ENCODE results near the gene BNC2. TPM values are rescaled to one million over a fixed set of nuclear protein-coding genes. Genes with fewer than 3 reads are reported as not detected.
A peak's percentile ranks its signal among the peaks of the same experiment; 100 is the strongest.

BNC2 gene
- total RNA-seq, 1 experiment from 2014 or later, result 2.7 TPM

DNA sequence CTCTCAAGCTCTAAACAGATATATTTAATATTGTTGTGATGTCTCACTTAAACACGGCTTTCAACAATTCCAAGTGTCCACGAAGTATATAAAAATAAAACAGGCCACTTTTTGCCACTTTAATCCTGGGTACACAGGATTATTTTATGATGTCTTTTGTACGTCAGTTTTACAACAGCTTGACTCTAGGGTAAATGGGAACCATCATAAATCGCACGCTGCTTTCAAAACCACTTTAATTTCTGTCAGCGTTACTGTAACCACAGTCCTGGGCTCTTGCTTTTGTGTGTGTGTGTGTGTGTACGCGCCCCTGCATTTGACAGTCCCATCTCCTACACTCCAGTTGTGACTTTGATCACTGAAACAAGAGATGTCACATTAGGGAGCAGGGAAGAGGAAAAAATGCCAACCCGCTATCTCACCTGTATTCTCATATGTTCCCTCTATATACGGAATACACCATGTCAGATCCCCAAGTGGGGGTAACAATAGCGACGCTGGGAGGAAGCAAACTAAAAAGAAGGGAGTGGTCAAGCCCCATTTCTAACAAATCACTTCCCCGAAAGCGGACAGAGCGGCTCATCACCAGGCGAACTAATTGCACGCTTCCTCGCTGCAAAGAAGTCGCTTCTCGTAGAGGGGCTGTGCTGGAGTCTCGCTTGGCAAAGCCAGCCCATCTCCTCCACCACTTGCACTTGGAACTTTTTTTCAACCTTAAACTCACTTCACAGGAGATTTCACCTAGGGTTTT lies 1.2 kb downstream of the BNC2 start:
- DNase-seq (ENCODE audit: low spot score), result no peak

DNA sequence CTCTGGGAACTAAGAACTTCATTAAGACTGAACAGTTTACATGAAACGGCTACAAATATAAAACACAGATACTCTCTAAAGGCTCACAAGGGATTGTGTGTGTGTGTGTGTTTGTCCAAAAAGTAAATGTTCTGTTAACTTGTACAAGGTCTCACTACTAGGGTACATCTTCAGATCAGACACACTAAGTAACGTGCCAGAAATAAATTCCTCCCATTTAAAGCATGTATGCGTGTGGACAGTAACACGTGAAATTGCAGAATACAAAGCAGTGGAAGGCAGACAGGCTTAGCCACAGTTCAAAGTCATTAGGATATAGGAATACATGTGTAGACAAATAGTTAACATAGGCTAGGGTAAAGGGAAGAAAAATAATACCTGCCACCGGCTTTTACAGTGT lies 1.8 kb downstream of the BNC2 start:
- no peak for DNase-seq (ENCODE audit: low spot score)

DNA sequence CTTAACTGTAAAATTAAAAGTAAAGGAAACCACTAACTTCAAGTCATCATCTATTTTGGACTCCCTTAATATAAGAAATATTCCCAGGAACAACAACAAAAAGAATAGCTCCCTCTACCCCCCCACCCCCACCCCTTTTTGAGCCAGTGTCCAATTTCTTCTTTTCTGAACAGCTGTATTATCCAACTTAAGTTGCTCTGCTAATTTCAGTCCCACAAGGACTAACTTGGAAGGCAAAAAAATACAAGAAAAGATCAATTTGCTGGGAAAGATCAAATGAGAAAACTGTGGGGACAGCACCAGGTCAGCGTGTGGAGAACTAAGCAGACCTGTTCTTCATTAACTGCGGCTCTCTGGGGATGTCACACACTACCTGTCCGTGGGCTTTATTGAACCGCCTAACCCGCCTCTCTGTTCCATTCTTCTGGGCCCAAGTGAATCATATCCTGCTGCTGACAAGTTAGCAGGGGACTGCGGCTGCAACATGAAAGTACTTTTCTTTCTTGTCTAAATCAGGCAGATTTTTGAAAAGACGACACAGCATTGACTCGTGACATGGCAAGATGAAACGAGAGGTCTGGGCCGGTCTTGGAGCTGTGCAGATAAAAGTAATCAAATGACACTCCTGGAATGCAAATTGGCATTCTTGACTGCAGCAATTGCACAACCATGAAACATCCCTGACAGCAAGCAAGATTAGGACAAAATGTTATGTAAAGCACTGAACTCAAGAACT lies 2.7 kb downstream of the BNC2 start:
- no peak for DNase-seq (ENCODE audit: low spot score)

DNA sequence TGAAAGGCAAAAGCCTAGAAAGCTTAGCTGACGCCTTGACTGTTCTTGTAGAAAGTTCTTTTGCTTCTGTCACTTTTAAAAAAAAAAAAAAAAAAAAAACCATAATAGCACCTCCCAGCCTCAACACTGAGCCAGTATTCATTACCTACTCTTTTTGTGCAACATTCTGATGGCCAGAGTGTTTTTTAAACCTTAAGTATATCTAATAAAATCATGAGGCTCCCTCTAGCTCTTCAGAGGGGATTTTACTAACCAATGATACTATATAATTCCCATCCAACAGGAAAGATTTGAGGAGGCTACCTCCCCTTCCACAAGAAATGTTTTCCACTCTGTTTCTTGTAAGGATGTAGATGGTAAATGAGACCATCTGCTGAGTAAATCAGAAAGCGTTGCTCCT lies 3.9 kb downstream of the BNC2 start:
- DNase-seq (ENCODE audit: low spot score), result no peak

DNA sequence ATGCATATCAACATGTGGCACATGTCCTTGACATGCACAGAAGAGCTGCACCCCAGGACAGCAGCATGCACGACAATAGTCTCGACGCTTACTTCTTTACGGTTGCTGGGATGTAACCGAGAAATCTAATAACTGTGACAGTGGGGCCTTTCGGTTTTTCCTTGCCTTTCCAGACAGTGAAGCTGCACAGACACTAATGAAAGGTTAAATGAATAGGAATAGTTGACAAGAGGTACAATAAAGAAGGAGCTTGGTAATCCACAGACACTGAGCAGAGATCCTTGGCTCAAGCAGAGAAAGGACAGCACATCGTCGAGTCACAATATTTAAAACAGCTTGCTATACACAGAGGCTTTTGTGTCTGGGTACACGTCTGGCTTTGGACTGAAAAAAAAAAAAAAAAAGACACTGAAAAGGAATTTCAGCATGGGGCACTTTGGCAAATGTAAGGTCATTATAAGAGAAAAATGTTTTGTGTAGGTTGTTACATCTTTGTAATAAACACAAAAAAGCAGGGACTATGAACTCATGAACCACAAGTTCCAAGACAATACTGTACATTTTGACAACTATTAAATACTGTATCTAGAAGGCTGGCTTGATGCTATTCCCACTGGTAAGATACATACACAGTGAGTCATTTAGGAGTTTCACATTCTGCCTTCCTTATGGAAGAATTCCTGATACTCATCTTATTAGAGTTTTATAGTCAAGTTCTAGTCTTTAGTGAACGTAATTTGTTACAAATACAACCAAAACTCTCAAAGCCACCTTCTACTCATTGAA lies 5.6 kb downstream of the BNC2 start:
- DNase-seq (ENCODE audit: low spot score), result no peak

DNA sequence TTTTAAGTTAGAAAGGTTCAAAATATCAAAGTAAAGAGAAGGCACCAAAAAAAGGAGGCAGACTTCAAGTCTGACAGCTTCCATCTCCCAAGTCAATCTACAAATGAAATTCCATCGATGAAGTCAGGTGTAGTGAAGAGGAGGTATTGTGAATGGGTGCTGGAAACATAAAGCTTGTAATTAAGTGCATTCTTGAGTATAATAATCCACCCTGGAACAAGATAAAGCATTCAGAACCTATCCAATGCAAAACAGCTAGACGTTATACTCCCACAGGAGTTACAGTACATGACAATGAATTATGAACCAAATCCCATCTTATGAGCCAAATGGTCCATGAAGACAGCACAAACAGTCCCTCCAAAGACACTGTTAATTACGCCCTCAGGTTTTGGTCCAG lies 22.3 kb downstream of the BNC2 start:
- no peak for DNase-seq (ENCODE audit: low spot score)

DNA sequence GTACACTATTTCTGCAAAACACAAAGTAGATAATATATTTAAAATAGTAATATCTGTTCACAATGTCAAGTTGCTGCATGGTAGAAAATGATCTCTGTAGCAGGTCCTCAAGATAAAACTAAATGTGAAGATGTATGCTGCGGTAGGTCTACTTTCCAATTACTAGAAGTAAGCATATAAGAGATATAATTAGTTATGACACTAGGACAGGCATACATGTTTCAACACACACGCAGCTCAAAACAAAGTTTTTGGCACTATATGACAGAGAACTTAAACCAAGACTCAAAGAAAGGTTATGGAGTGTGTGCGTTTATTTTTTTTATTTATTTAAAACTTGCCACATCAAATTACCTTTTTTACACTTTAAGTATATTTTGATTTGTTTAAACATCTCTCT lies 23.5 kb downstream of the BNC2 start:
- DNase-seq (ENCODE audit: low spot score), result no peak

DNA sequence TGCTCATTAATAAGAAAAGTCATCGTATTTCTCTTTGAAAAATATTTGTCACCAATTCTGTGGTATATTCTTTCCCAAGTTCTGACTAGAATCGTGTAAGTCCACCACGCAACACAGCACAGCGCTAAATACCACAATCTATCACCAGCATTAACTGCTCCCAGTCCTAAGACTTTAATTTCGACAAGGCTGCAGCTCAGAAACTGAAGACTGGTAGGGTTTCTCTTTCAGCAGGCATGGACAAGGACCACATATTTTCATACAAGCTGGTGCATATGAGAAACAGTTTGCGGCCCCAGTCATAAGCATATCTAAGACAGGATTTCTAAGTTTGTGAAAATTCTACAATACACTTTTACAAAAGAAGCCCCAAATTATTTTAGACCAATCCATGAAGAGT lies 24.1 kb downstream of the BNC2 start:
- no peak for DNase-seq (ENCODE audit: low spot score)

DNA sequence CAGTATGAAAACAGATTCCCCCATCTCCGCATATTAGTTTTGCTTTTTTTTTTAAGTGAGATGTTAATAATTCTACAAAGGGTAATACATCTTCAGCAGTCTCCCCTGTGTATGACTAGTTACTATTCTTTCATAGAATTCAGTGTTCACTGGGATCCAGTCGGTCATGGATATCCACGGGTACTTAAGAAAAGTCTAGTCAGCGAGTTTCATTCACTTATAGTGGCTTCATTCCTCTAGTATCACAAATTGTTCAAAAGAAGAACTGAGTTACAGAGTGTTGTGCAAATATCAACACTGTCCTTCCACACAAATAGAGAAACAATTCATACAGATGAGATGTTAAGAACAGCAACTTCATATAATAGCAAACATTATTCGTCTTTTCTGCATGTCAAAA lies 35.7 kb downstream of the BNC2 start:
- DNase-seq (ENCODE audit: low spot score), result no peak

DNA sequence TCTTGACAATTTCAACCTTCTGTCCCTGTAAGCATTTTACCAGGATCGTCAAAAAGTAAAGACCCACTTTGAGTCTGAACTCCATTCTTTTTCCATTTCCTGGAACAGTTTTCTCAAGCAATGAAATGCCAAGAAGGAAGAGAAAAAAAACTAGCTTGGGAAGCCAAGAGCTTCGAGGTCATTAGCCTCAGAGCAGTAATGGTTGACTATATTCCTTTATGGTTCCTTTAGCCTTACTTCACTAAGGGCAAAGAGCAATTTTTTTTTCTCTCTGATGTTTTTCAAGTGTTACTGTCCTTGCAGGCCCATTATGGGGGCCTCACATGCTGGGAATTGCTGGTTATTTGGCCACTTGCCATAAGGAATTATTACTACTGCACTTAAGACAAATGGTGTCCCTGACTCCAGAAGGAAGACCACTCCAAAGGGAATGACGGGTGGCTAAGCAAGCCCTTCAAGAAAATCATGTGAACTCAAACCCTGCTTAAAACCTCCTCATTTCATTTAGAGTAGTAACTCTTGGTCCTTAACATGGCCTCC lies 37.1 kb downstream of the BNC2 start:
- DNase-seq (ENCODE audit: low spot score), result no peak

DNA sequence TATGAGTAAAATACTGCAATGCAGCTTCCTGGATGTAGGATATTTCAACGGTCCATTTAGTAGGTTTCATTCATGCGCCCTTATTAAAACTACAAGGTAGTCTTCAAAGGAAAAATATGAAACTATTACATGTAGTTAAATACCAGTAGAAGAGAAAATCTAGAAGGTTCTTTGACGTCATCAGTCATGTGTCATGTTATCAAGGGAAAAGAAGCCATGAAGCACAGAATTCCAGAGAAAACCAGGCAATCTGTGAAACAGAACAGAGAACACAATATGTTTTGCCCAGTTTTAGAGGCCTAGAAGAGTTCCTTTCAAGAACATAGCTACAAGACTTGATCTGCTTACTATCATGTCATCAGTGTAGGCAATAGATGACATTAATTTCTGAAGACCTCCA lies 38.4 kb downstream of the BNC2 start:
- no peak for DNase-seq (ENCODE audit: low spot score)

DNA sequence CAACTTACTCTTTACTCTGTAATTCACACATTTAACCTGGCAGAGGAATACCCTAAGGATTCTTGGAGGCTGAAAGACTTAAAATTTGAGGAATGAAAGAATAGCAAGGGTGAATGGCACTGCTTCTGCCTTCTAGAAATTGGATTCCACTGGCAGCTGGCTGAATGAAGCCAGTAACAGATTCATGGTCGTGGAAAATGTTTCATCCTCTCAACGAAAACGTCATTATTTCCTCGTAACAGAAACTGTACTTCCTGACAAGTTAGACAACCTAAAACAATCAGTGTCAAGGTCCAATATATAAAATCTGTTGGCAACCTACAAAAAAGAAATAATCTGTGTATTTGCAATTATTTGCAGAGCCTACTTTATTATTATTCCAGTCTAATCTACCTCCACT lies 39.7 kb downstream of the BNC2 start:
- no peak for DNase-seq (ENCODE audit: low spot score)

DNA sequence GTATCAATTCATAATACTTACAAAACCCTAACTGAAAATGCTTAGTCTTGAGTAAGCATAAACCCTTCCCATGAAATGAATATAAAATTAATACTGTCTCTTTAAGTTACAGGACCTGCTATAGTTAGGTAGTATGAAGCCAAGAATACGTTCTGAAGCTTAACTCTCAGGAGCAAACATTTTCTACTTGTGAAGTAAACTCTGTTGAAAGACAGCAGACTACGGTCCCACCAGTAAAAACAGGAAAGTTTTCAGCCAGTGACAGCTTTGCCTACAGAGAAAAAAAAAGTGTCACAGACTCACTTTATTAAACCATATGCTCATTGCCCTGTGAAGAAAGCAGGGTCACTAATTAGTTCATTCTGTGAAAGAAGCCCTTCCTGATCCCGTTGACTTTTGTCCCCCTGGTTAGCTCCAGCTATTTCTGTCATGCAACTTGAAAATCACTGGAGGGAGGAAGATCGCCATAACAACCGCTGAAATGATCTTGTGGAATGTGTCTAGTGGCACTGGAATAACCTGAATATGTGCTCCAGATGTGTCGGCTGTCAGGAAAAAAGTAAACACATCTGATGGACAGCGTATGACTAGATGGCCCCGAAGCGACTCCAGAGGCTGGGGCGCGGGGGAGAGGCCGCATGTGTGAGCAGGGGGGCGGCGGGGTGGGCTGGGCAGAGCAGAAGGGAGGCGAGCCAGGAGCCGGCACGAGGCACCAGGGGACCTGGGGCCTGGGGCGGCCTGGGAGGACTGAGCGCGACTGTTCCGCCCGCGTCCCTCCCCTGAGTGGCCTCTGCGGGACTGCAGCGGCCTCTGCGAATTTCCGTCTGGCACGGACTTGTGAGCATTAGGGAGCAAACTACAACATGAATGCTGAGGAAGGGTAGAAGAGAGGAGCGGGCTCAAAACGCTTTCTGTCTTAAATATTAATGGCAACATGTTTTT lies 41.9 kb downstream of the BNC2 start:
- DNase-seq (ENCODE audit: low spot score), result peak; percentile 7

DNA sequence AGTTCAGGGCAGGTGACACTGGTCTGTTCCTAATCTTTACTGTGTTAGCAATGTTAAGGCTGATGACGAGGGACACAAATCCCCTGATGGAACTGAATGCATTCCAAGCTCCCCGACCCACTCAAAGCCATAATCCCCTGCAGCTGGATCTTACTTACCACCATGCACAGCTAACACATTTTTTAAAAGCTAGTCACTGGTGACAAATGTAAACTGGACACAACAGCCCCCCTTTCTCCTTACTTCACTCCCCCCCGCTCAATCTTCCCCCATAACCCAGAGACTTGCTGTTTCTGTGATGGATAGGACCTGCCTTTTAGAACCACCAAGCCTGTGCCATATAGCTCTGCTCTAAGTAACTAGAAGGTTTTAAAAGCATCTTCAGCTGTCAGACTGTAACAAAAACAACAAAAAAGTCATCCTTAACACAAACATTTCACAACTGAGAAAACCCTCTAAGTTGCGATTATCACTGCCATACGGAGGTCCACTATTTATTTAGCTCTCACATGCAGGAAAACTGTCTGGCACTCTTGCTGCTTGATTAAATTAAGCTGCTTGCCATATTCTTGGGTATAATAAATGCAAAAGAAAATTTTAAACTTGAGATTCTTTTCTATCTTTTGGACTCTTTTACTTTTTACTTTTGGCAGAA lies 44.4 kb downstream of the BNC2 start:
- peak; percentile 27 for DNase-seq (ENCODE audit: low spot score)

DNA sequence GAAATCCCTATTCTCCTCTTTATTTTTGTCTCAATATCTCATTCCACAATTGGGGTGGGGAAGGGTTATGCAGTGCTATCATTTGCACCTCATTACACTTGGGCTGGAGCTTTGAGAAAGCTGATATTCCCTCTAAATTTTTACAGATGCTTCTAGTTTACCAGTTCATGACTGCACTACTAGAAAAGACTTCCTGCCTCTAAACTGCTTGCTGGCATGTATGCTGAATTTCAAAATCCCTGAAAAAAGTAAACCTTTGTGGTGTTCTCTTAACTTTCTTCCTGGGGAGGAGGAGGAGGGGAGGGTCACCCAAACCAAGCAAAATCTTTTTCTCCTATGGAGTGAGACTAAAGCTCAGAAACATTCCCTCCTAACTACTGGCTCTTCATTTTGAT lies 45.1 kb downstream of the BNC2 start:
- peak; percentile 5 for DNase-seq (ENCODE audit: low spot score)

DNA sequence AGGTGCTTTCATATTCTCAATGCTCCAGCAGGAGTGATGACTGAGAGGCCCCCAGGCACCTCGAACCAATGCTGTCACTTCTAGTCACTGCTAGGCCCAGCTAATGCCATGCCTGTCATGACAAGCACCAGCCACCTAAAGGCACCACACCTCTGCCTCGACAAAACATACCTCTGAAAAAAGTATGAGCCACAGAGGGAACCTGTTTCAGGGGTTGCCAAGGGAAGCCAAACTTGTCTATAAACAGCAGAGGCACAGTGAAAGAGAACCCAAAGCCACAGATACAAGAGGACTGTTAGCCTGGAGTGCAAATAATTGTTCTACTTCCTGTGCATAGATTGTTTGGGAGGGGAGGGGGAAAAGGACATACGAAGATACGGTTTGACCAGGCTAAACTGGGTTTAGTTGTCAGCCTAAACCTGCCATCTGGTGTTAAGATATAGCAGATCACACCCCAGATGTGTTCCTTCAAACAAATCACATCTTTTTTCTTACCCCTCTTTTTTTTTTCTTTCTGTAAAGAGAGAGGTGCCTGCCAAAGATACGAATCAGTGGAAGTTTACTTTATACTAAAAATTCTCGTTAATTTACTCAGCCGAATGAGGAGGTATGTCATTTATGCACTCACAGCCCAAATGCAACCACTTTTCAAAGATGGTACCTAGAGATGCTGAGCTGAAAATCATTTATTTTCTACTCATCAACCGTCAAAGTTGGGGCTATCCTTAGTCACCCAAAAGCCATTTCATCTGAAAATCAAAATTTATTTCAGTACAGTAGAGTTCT lies 45.7 kb downstream of the BNC2 start:
- DNase-seq (ENCODE audit: low spot score), result peak; percentile 31

DNA sequence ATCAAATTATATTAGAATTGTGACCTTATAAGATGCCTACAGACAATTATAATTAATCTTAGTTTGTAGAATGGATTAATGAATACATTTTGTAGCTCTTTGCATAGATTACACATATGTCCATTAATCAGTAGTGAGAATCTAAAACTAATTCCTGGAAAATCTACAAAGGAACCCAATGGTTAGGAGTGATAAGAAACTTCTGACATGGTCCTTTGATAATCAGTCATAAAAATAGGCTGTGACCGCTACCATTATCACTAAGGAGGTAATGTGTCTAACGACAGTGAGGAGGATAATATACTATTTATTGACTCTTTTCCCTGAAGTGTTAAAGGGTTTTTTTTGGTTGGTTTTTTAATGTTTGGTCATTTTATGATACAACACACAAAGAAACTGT lies 46.6 kb downstream of the BNC2 start:
- DNase-seq (ENCODE audit: low spot score), result no peak

DNA sequence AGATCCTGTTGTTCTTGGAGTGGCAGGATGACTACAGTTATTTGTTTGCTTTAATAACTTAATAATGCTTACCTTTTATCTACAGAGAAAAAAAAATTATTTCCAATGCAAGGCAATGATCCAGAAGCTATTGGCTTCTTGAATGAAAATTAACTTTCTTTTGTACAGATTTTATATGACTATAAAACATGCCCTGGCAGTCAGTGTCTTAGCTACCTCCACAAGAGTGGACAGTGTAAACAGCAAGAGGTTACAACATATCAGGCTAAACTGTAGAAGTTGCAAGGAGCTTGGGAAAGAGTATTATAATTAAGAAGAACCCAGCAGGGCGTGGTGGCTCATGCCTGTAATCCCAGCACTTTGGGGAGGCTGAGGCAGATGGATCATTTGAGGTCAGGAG lies 49.1 kb downstream of the BNC2 start:
- no peak for DNase-seq (ENCODE audit: low spot score)

DNA sequence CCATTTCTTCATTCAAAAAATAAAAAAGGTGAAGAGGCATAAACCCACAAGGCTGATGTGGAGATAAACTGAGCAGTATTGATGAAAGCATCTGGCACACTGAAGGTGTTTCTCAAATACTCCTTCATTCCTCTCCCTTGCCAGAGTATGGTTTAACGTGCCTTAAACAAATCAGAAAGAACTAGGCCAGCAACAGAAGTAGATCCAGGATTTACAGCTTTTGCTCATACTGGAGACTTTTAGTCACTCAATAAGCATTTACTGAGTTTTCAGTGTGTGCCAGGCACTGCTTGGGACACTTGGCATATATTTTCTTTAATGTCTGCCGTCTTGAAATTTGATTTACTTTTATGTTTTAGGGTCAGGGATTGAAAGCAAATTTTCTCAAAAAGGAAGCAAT lies 53.0 kb downstream of the BNC2 start:
- no peak for DNase-seq (ENCODE audit: low spot score)

DNA sequence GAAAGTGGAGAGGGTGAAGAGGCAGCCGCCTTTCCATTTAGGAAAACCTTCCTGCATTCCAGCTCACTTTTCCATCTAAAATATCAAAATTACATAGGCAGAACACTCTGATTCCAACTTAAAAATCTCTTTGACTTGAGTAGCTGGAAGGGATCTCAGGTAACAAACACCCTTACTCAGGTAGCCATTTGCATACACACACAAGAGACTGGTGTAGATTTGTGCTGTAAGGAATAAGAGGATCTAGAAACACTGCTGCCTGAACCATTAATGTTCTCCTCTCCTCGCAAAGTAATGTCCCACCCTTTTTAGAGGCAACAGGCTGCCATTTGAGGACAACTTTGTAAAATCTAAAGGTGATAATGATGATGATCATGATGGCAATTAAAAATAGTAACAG lies 53.5 kb downstream of the BNC2 start:
- DNase-seq (ENCODE audit: low spot score), result no peak
